Stimulated activated CD8-positive, alpha-beta memory T cell treated with anti-CD3 and anti-CD28 coated beads, Interleukin-15, amount 100 ng/mL, for 4 hours (primary cell): ENCODE data around the gene MRPS6.
A peak's percentile ranks its signal among the peaks of the same experiment; 100 is the strongest.

Experiments used
- DNase-seq, 2 donors: peaks; one replicate each; pipeline ENCODE4 v3.0.0-alpha.2; 2020; ENCODE audit warnings: low read depth in 2 of 2

Gene MRPS6

GRCh38 chr21:34073032-34073748 lies at the start of gene MRPS6, which contains the start of gene SLC5A3:
Gene MRPS6 (plus strand): TSS chr21:34073578. CDS start chr21:34073701, 123 bp downstream.
Gene SLC5A3 (plus strand): TSS chr21:34073578. CDS start chr21:34095199, 21,621 bp downstream.
- peak; percentile 48 to 57 for DNase-seq

- DNase-seq, result no peak
Observed at GRCh38 chr21:34023691-34024373, 49.5 kb upstream of the MRPS6 start.

GRCh38 chr21:34024374-34024693 lies 49.0 kb upstream of the MRPS6 start:
- DNase-seq, result no peak

- DNase-seq, result no peak
Observed at GRCh38 chr21:34027721-34028461, 45.5 kb upstream of the MRPS6 start.

- DNase-seq, result peak; percentile 17 to 27
Observed at GRCh38 chr21:34029743-34030528, 43.4 kb upstream of the MRPS6 start.

GRCh38 chr21:34031835-34032370 lies 41.5 kb upstream of the MRPS6 start:
- no peak for DNase-seq

- no peak for DNase-seq
Observed at GRCh38 chr21:34034369-34035014, 38.9 kb upstream of the MRPS6 start.

- no peak for DNase-seq
Observed at GRCh38 chr21:34035619-34036354, 37.6 kb upstream of the MRPS6 start.

- DNase-seq, result no peak
Observed at GRCh38 chr21:34037009-34037795, 36.2 kb upstream of the MRPS6 start.

- DNase-seq, result no peak
Observed at GRCh38 chr21:34039678-34040382, 33.5 kb upstream of the MRPS6 start.

- no peak for DNase-seq
Observed at GRCh38 chr21:34042735-34043134, 30.6 kb upstream of the MRPS6 start.

GRCh38 chr21:34043333-34043732 lies 30.0 kb upstream of the MRPS6 start:
- DNase-seq, result no peak

GRCh38 chr21:34046917-34047316 lies 26.5 kb upstream of the MRPS6 start:
- no peak for DNase-seq

- no peak for DNase-seq
Observed at GRCh38 chr21:34047835-34048234, 25.5 kb upstream of the MRPS6 start.

GRCh38 chr21:34052171-34052570 lies 21.2 kb upstream of the MRPS6 start:
- no peak for DNase-seq

GRCh38 chr21:34054259-34054658 lies 19.1 kb upstream of the MRPS6 start:
- no peak for DNase-seq

GRCh38 chr21:34055615-34056014 lies 17.8 kb upstream of the MRPS6 start:
- DNase-seq, result no peak

- no peak for DNase-seq
Observed at GRCh38 chr21:34061983-34062382, 11.4 kb upstream of the MRPS6 start.

GRCh38 chr21:34065027-34065426 lies 8.4 kb upstream of the MRPS6 start:
- no peak for DNase-seq
